ENCODE measurements around the gene TMEM51.

TMEM51 gene

DNA sequence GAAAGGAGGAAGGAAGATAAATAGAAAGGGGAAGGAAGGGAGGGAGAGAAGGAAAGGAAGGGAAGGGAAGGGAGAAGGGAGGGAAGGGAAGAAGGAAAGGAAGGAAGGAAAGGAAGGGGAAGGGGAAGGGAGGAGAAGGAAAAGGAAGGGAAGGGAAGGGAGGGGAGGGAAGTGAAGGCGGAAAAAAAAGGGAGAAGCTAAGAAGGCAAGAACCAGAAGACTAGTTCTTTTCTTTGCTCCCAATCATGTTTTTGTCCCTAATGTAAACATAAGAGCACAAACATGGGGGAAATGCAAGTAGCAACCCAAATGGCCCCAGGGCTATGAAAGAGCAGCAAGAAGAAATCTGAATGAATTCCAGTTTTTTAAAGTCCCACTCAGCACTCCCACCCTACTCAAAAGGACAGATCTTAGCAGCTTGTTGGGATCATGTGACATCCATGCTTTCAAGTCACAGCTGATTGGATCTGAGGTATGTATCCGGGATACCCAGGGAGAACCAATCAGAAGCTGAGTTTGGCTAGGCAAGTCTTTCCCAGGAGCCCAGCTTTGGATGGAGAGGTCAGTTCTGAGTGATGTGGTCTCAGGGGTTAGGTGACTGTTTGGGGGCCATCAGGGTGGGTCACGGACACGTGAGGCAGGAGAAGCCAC, 69.2 kb downstream of the TMEM51 start:
- no peak for FAIRE-seq

- FAIRE-seq, result no peak
Observed at GRCh38 chr1:15224259-15224869, 70.8 kb downstream of the TMEM51 start.

- no peak for FAIRE-seq
Observed at GRCh38 chr1:15224974-15225373, 71.4 kb downstream of the TMEM51 start.

GRCh38 chr1:15225461-15225860, 71.9 kb downstream of the TMEM51 start:
- no peak for FAIRE-seq

DNA sequence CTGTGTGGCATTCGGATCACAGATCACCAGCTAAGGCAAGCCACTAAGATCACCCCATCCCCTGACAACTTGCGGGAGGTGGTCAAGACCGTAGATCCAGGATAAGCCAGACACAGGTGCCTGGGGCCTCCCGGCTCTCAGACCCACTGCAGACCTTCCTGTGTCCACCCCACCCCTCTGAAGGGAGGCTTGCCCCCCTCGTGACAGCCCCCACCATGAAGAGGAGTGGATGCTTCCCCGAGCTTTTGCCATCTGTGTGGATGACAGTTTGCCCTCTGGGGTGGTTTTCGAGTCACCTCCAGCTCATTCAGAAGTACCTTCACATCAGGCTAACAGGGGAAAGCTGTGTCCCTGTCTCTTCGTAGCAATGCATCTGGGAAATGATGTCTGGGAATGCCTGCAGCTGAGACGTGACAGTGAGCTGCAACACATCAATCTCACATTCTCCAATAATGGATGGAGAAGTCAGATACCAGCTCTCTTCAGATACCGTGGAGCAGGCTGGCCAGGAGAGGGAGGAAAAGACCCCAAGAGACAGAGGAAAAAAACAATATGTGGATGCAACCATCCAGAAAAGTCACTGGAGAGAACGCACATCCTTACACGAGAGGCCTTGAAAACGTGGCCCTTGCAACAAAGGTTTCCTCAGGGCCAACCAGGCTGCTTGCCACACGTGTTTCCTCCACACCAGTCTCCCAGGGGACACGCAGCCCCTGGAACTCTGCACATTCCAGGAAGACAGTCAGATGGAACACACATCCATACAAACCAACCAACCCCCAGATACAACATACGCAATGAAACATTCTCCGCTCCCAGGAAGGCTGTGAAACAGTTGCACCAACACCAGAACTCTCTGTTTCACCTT, 73.1 kb downstream of the TMEM51 start:
- FAIRE-seq, result no peak

GRCh38 chr1:15229707-15230131, 76.2 kb downstream of the TMEM51 start:
- FAIRE-seq, result no peak

DNA sequence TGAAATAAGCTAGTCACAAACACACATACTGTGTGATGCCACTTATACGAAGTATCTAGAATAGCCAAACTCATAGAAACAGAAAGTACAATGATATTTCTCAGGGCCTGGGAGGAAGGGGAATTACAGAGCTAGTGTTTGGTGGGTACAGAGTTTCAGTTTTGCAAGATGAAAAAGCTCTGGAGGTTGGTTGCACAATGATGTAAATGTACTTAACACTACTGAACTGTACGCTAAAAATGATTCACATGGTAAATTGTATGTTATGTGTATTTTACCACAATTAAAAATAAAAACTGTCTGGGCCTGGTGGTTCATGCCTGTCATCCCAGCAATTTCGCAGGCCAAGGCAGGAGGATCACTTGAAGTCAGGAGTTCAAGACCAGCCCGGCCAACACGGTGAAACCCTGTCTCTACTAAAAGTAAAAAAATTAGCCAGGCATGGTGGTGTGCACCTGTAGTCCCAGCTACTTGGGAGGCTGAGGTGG, 78.2 kb downstream of the TMEM51 start:
- FAIRE-seq, result no peak

- no peak for FAIRE-seq
Observed at GRCh38 chr1:15233689-15234088, 80.1 kb downstream of the TMEM51 start.

DNA sequence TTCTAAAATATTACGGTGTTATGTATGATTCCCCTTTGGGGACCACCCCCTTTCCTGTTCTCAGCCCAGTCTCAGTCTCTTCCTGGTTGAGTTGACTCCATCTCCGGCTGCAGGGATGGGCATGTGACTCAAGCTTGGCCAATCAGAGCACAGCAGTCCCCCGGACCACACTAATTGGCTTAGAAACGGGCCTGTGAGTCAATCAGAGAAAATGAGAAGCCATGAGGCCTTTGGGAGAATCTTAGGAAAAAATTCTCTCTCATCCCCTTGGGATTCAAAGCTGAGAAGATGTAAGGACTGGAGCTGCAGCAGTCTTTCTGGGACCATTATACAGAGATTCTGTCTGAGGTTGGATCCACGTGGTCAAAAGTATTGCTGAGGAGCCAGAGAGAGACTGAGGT, 82.8 kb downstream of the TMEM51 start:
- FAIRE-seq, result no peak

GRCh38 chr1:15236746-15237145, 83.2 kb downstream of the TMEM51 start:
- no peak for FAIRE-seq

DNA sequence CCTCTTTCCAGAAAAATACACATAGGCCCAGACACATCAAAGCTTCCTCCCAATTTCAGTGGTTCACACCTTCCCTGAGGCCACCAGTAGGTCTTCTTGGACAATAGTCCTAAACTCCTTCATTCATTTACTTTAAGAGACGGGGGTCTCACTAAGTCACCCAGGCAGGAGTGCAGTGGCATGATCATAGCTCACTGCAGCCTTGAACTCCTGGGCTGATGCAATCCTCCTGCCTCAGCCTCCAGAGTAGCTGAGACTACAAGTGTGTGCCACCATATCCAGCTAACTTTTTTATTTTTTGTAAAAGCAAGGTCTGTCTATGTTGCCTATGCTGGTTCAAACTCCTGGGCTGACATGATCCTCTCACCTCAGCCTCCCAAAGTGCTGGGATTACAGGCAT, 85.2 kb downstream of the TMEM51 start:
- FAIRE-seq, result no peak

DNA sequence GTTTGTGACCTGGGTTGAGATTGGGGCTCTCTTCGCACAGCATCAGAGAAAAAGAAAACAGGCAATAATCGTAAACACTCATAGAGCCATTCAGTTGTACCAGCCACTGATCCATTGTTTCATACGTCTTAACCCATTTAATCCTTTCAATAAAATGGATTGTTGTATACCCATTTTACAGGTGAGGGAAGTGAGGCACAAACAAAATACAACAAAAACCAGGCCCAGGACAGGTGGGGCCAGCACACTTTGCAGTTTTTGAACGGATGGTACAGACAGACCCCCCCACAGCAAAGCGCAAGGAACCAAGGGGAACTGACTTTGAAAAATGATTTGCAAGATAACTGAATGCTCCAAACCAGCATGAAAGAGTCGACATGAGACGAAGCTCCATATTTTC, 89.2 kb downstream of the TMEM51 start:
- no peak for FAIRE-seq

- FAIRE-seq, result no peak
Observed at GRCh38 chr1:15243275-15244043, 89.9 kb downstream of the TMEM51 start.

DNA sequence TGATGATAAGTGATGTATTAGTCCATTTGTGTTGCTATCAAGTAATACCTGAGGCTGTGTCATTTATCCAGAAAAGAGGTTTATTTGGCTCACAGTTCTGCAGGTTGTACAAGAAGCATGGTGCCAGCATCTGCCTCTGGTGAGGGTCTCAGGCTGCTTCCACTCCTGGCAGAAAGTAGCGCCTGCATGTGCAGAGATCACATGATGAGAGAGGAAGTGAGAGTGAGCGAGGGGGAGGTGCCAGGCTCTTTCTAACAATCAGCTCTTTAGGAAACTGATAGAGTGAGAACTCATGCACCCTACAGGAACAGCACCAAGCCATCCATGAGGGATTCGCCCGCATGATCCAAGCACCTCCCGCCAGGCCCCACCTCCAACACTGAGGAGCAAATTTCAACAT, 91.3 kb downstream of the TMEM51 start:
- no peak for FAIRE-seq

GRCh38 chr1:15245593-15246360, 92.2 kb downstream of the TMEM51 start:
- FAIRE-seq, result no peak

GRCh38 chr1:15246960-15247614, 93.5 kb downstream of the TMEM51 start, which contains the start of gene FHAD1:
Gene FHAD1, plus strand, starts transcription at chr1:15247223. Its CDS starts 4,562 bp downstream, at chr1:15251785.
- no peak for FAIRE-seq

DNA sequence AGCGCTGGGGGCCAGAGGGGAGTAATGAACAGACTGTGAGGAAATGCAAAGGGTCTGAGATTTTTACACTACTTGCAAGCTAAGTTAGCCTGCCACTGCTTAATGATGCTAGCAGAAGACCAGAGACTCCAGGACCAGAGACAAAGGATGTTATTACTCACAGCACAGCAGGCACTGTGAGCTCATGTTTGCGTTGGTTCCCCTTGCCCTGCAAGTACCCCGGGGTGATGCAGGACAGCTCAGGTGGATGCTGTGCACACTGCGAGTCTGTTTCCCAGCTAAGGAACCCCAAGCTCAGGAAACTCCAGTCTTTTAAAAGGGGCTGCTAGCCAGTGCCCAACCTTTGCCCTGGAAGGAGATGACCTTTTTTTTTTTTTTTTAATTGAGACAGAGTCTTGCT, 94.7 kb downstream of the TMEM51 start:
- FAIRE-seq, result no peak

GRCh38 chr1:15249081-15249480, 95.5 kb downstream of the TMEM51 start:
- FAIRE-seq, result no peak

GRCh38 chr1:15251857-15252835, 98.6 kb downstream of the TMEM51 start:
- no peak for FAIRE-seq

GRCh38 chr1:15254559-15254958, 101.0 kb downstream of the TMEM51 start:
- no peak for FAIRE-seq
